ENCODE data around the gene RTN4RL1.

DNA sequence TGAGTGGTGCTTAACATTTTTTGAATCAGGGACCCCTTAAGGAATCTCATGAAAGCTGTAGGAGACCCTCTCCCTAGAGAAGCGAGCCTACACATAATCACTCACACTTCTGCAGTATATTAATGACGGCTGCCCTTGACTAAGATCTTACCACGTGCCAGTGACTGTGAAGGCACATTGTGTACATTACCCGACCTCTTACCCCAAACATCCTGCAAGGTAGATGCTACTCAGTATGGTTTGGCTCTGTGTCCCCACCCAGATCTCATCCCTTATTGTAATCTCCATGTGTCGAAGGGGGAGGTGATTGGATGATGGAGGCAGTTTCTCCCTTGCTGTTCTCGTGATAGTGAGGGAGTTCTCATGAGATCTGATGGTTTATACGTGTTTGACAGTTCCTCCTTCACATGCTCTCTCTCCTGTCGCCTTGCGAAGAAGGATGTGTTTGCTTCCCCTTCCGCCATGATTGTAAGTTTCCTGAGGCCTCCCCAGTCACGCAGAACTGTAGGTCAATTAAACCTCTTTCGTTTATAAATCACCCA lies 54.2 kb downstream of the RTN4RL1 start:
- TF ChIP-seq, protein P1, sequence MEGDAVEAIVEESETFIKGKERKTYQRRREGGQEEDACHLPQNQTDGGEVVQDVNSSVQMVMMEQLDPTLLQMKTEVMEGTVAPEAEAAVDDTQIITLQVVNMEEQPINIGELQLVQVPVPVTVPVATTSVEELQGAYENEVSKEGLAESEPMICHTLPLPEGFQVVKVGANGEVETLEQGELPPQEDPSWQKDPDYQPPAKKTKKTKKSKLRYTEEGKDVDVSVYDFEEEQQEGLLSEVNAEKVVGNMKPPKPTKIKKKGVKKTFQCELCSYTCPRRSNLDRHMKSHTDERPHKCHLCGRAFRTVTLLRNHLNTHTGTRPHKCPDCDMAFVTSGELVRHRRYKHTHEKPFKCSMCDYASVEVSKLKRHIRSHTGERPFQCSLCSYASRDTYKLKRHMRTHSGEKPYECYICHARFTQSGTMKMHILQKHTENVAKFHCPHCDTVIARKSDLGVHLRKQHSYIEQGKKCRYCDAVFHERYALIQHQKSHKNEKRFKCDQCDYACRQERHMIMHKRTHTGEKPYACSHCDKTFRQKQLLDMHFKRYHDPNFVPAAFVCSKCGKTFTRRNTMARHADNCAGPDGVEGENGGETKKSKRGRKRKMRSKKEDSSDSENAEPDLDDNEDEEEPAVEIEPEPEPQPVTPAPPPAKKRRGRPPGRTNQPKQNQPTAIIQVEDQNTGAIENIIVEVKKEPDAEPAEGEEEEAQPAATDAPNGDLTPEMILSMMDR (IDR thresholded peaks at IDR 0.05), result no peak
- no peak for TF ChIP-seq POLR2AphosphoS5 (IDR thresholded peaks at IDR 0.05)

Data from suprapubic skin (tissue), 3 donors.